Ovary (tissue), 9 donors: Measurements from ENCODE around the gene MB. TPM values are rescaled to one million over a fixed set of nuclear protein-coding genes. Genes with fewer than 3 reads are reported as not detected.

ENCODE experiments used
- DNase-seq, 5 donors: peaks; one replicate each; pipeline ENCODE4 v3.0.0-alpha.2; 2019 to 2020
- H3K27ac ChIP-seq, 2 donors: fragments of 200-600 bp; one replicate each; pipeline versions ENCODE4 v1.5.1 to v1.8.0; 2019 to 2022
- H3K27me3 ChIP-seq: fragments of 200-600 bp; one replicate; pipeline ENCODE4 v1.8.0; 2022
- H3K36me3 ChIP-seq: fragments of 200-600 bp; sonication (generic); one replicate; pipeline ENCODE4 v1.5.1; 2019
- H3K4me1 ChIP-seq: one replicate; pipeline ENCODE4 v1.8.1; 2013; ENCODE audit warnings: mild to moderate bottlenecking, moderate library complexity; ENCODE audit not compliant: insufficient read depth
- H3K4me3 ChIP-seq: fragments of 200-600 bp; sonication (generic); one replicate; pipeline ENCODE4 v1.5.1; 2017
- H3K9me3 ChIP-seq, 2 donors: fragments of 200-600 bp in 1 of 2; sonication (generic) in 1 of 2; one replicate each; pipeline versions ENCODE4 v1.5.1 to v1.8.1; 2013 to 2019; ENCODE audit warnings: mild to moderate bottlenecking in 1 of 2, moderate library complexity in 1 of 2
- CTCF ChIP-seq, 3 donors: fragments of 450-650 bp in 2 of 3; fragments of 200-600 bp in 1 of 3; IDR thresholded peaks; one replicate each; pipeline versions ENCODE4 v1.5.1 to v1.8.0; 2016 to 2022; ENCODE audit warnings: antibody characterized with exemption in 3 of 3, mild to moderate bottlenecking in 1 of 3
- EP300 ChIP-seq: sonication (generic); formaldehyde crosslinking; IDR thresholded peaks from one replicate; pipeline ENCODE4 v1.6.1; 2017; ENCODE audit warnings: antibody characterized with exemption
- POLR2A ChIP-seq: fragments of 450-650 bp; IDR thresholded peaks from one replicate; pipeline ENCODE4 v1.6.1; 2017; ENCODE audit warnings: antibody characterized with exemption, mild to moderate bottlenecking, moderate library complexity
- WGBS, 3 donors: extraction: QIAGEN DNeasy Blood & Tissue Kit in 1 of 3; methylation state at CpG; one replicate each; pipeline versions ENCODE4 v1.1.5 to v1.1.7; 2013 to 2017; 5-methylcytosine and 5-hydroxymethylcytosine counted together
- intact Hi-C, 4 donors: fragments of 100-400 bp; cut with DNase I; formaldehyde crosslinking; loops; one replicate each; pipeline versions ENCODE4 v1.11.0 to v1.15.1; 2022 to 2023
- polyA plus RNA-seq, 2 donors: library from polyadenylated mRNA; stranded (reverse); fragments of 200-250 nt in 1 of 2; fragments of 350-450 nt in 1 of 2; fragmentation: Illumina TruSeq in 1 of 2; extraction: RNeasy Lipid Tissue Mini Kit (QIAGEN cat#74804) in 1 of 2; gene quantifications; one replicate each; pipeline ENCODE4 v1.2.3, GENCODE V29; 2013 to 2014
- total RNA-seq, 7 donors: library from RNA; depleted of rRNA in 2 of 7; stranded (reverse); fragments of >200 nt in 2 of 7; fragmentation: NEBNext Ultra II Directional in 3 of 7; extraction: Animal tissue kit (Norgen Biotek cat#: 25700) in 3 of 7; gene quantifications; one replicate each; pipeline versions ENCODE4 v1.1.0 to v1.2.4, GENCODE V29; 2016 to 2023
- donor health status: DM: no; HTN: no; CAD: no; lungs with moderate emphysema.
- donor health status: DM: no; HTN: no; CAD: no.
- donor health status: Bipolar disorder and iron deficiency.
- donor health status: DM: yes; HTN: yes; CAD: no.
- donor health status: DM: no; HTN: no; CAD: no.
- donor health status: DM: yes; HTN: yes; CAD: no.

The MB gene
- total and polyA plus RNA-seq, 9 donors: 1.3 to 3.0 (median 1.9) TPM; not detected in 3

GRCh38 chr22:35597692-35598395 is 19.3 kb downstream of the MB start:
- H3K4me3 ChIP-seq: no peak overlapping the region
- no peak overlapping the region for H3K27ac ChIP-seq
- TF ChIP-seq CTCF (IDR thresholded peaks at IDR 0.05) (no peak), EP300 (no peak), POLR2A (no peak)
- H3K4me1 ChIP-seq: no peaks in the 10 kb centered on the region
- WGBS, 3 donors: 89 to 92% (median 90%) methylated on average over 15 to 16 of the region's 16 CpGs
- DNase-seq: no peak
- no peaks in the 10 kb centered on the region for H3K9me3 ChIP-seq
- intact Hi-C loops: no loop called here
- H3K36me3 ChIP-seq: no peaks in the 10 kb centered on the region
- H3K27me3 ChIP-seq: no peaks in the 10 kb centered on the region

DNA sequence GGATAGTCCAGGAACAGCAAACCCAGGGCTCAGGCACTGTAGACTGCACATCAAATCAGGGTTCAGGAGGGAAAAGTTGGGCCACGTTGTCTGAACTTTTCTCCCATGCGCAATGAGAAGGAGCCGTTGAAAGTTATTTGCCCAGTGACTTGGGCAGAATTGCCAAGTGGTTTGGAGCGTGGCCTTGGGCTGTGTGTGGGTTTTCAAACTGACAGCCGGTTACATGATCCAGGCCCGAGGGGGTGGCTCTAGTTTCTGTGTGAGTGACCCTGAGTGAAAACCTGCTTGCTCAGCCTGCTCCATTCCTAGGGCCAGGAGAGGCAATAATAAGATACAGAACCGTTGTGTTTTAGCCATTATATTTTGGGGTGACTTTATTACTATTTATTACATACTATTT is 20.3 kb downstream of the MB start:
- intact Hi-C loops: no loop called here
- DNase-seq: peak in 4 of 5 donors; percentile 43 to 71 (median 58)
- Histone ChIP-seq H3K4me3 (no peak overlapping the region), H3K9me3 (no peaks in the 10 kb centered on the region), H3K27ac (peak overlapping the region in 1 of 2 donors; percentile 23), H3K4me1 (peaks cover 2% of the 10 kb centered on the region), H3K27me3 (no peaks in the 10 kb centered on the region), H3K36me3 (no peaks in the 10 kb centered on the region)
- TF ChIP-seq CTCF (IDR thresholded peaks at IDR 0.05): no peak
- TF ChIP-seq POLR2A: no peak
- TF ChIP-seq EP300: no peak
- WGBS, 3 donors: 21 to 50% (median 31%) methylated on average over 7 of the region's 7 CpGs

DNA sequence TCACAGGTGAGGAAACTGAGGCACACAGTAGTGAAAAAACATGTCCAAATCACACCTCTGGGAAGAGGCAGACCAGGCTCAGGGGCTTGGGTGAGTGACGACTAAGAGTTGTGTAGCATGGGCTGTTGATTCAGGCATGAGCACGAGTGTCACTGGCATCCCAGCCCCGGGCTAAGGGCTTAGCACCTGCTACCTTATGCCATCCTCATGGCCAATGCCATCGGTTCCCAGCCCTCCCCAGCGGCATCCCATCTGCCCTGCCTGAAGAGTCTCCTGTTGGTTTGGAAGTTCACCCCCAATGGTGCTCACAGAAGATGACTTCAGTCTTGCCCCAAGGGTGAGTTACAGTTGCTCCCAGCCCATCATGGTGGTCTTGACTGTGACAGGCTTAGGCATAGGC is 22.4 kb downstream of the MB start:
- H3K27ac ChIP-seq: no peak overlapping the region
- TF ChIP-seq CTCF (IDR thresholded peaks at IDR 0.05) (no peak), POLR2A (no peak), EP300 (no peak)
- H3K9me3 ChIP-seq: no peaks in the 10 kb centered on the region
- H3K4me1 ChIP-seq: peaks cover 2% of the 10 kb centered on the region
- H3K27me3 ChIP-seq: no peaks in the 10 kb centered on the region
- no peak for DNase-seq
- WGBS, 3 donors: 95 to 98% (median 96%) methylated on average over 5 of the region's 5 CpGs
- no peaks in the 10 kb centered on the region for H3K36me3 ChIP-seq
- H3K4me3 ChIP-seq: no peak overlapping the region
- intact Hi-C loops: no loop called here

- intact Hi-C loops: no loop called here
Observed at GRCh38 chr22:35593891-35594470, 23.1 kb downstream of the MB start.

More at GRCh38 chr22:35593891-35594470, 23.1 kb downstream of the MB start:
- Histone ChIP-seq H3K9me3 (no peaks in the 10 kb centered on the region), H3K36me3 (no peaks in the 10 kb centered on the region), H3K27ac (peak overlapping the region; percentile 30 to 75), H3K4me3 (no peak overlapping the region), H3K4me1 (peaks cover 2% of the 10 kb centered on the region), H3K27me3 (no peaks in the 10 kb centered on the region)
- DNase-seq: peak in 2 of 5 donors; percentile 27 to 61
- TF ChIP-seq POLR2A (no peak), EP300 (no peak), CTCF (IDR thresholded peaks at IDR 0.05) (no peak)
- WGBS, 3 donors: 73 to 75% (median 74%) methylated on average over 14 of the region's 14 CpGs
